GM23338 (cell line): Measurements from ENCODE around the gene KIAA0513. TPM values are rescaled to one million over a fixed set of nuclear protein-coding genes. Genes with fewer than 3 reads are reported as not detected.

Experiments used
- ATAC-seq: fragments of 200-7000 bp; cut with Tn5 transposase; 3 replicates; pipeline ENCODE4 v1.9.1; 2020
- DNase-seq: peaks from one replicate; pipeline ENCODE4 v3.0.0-alpha.2; 2015; ENCODE audit warnings: low spot score
- H2AFZ ChIP-seq: fragments of 200-600 bp; sonication (generic); 2 replicates; pipeline ENCODE4 v1.8.0; 2016; ENCODE audit warnings: antibody characterized with exemption, mild to moderate bottlenecking, moderate library complexity
- H3F3A ChIP-seq: fragments of 200-600 bp; sonication (generic); replicated peaks from 2 replicates; pipeline ENCODE4 v1.8.0; 2017; ENCODE audit warnings: antibody characterized with exemption, mixed run types, low read depth
- H3K27ac ChIP-seq: fragments of 200-600 bp; sonication (generic); 2 replicates; pipeline ENCODE4 v1.6.1; 2016; ENCODE audit warnings: low read depth
- H3K27me3 ChIP-seq: fragments of 200-600 bp; sonication (generic); 2 replicates; pipeline ENCODE4 v1.8.0; 2016; ENCODE audit warnings: mild to moderate bottlenecking, mixed run types, moderate library complexity; ENCODE audit not compliant: insufficient read depth
- H3K36me3 ChIP-seq: fragments of 200-600 bp; sonication (generic); 2 replicates; pipeline ENCODE4 v1.8.0; 2016; ENCODE audit warnings: mild to moderate bottlenecking; ENCODE audit not compliant: insufficient read depth
- H3K4me1 ChIP-seq: fragments of 200-600 bp; sonication (generic); 2 replicates; pipeline ENCODE4 v1.8.0; 2016; ENCODE audit warnings: mild to moderate bottlenecking, moderate library complexity; ENCODE audit not compliant: insufficient read depth
- H3K4me2 ChIP-seq: fragments of 200-600 bp; sonication (generic); 2 replicates; pipeline ENCODE4 v1.7.1; 2017; ENCODE audit warnings: mixed run types
- H3K4me3 ChIP-seq: fragments of 200-600 bp; sonication (generic); 2 replicates; pipeline ENCODE4 v1.6.1; 2016; ENCODE audit warnings: mixed run types
- H3K79me2 ChIP-seq: fragments of 200-600 bp; sonication (generic); replicated peaks from 2 replicates; pipeline ENCODE4 v1.8.0; 2017; ENCODE audit warnings: mild to moderate bottlenecking; ENCODE audit not compliant: insufficient read depth
- H3K9me2 ChIP-seq: fragments of 200-600 bp; sonication (generic); 2 replicates; pipeline ENCODE4 v1.8.0; 2017; ENCODE audit not compliant: insufficient read depth
- H4K20me1 ChIP-seq: fragments of 200-600 bp; sonication (generic); replicated peaks from 2 replicates; pipeline ENCODE4 v1.8.0; 2017; ENCODE audit warnings: mild to moderate bottlenecking; ENCODE audit not compliant: insufficient read depth
- H3K27ac Mint-ChIP-seq: 2 replicates; pipeline ENCODE4 v1.8.0; 2020; ENCODE audit warnings: inconsistent platforms, mild to moderate bottlenecking, moderate library complexity, mixed read lengths
- H3K27me3 Mint-ChIP-seq: 3 replicates; pipeline ENCODE4 v1.8.0; 2022; ENCODE audit warnings: low read depth, mild to moderate bottlenecking, moderate library complexity, mixed read lengths, inconsistent platforms; ENCODE audit not compliant: insufficient read depth, poor library complexity
- H3K36me3 Mint-ChIP-seq: 3 replicates; pipeline ENCODE4 v1.8.0; 2021; ENCODE audit warnings: low read depth, mild to moderate bottlenecking, inconsistent platforms, moderate library complexity, mixed read lengths
- H3K4me1 Mint-ChIP-seq: 3 replicates; pipeline ENCODE4 v1.8.0; 2020; ENCODE audit warnings: mild to moderate bottlenecking, inconsistent platforms, mixed read lengths
- H3K4me3 Mint-ChIP-seq: 3 replicates; pipeline ENCODE4 v1.8.0; 2021; ENCODE audit warnings: moderate library complexity, mild to moderate bottlenecking, inconsistent platforms, mixed read lengths
- H3K9me3 Mint-ChIP-seq: 3 replicates; pipeline ENCODE4 v1.8.0; 2020; ENCODE audit warnings: moderate library complexity, mild to moderate bottlenecking, inconsistent platforms, mixed read lengths
- CREB1 ChIP-seq: fragments of 250-450 bp; sonication (Bioruptor Pico); IDR thresholded peaks from 2 replicates; pipeline ENCODE4 v1.5.0; 2020; ENCODE audit warnings: low read depth, mild to moderate bottlenecking, moderate library complexity
- ETS1 ChIP-seq: IDR thresholded peaks from 2 replicates; pipeline ENCODE4 v1.6.1; 2016; ENCODE audit warnings: antibody characterized with exemption
- EZH2phosphoT487 ChIP-seq: fragments of 200-600 bp; sonication (generic); IDR thresholded peaks from one replicate; pipeline ENCODE4 v1.8.1; 2018; ENCODE audit warnings: antibody characterized with exemption; ENCODE audit not compliant: unreplicated experiment
- JUNB ChIP-seq: IDR thresholded peaks from one replicate; pipeline ENCODE4 v1.6.1; 2016; ENCODE audit warnings: antibody characterized with exemption; ENCODE audit not compliant: unreplicated experiment
- NANOG ChIP-seq: IDR thresholded peaks from 2 replicates; pipeline ENCODE4 v1.6.1; 2016; ENCODE audit warnings: antibody characterized with exemption, borderline replicate concordance
- POLR2AphosphoS5 ChIP-seq: IDR thresholded peaks from 2 replicates; pipeline ENCODE4 v1.6.1; 2016; ENCODE audit warnings: antibody characterized with exemption, low read depth
- REST ChIP-seq: IDR thresholded peaks from one replicate; pipeline ENCODE4 v1.6.1; 2018; ENCODE audit warnings: antibody characterized with exemption; ENCODE audit not compliant: unreplicated experiment
- STAT1 ChIP-seq: IDR thresholded peaks from one replicate; pipeline ENCODE4 v1.6.1; 2016; ENCODE audit warnings: antibody characterized with exemption; ENCODE audit not compliant: unreplicated experiment
- ZNF114 ChIP-seq: fragments of 250-450 bp; sonication (Bioruptor Pico); IDR thresholded peaks from 2 replicates; pipeline ENCODE4 v1.5.0; 2020; ENCODE audit warnings: mild to moderate bottlenecking, moderate library complexity
- ZNF331 ChIP-seq: fragments of 250-450 bp; sonication (Bioruptor Pico); IDR thresholded peaks from 2 replicates; pipeline ENCODE4 v1.5.0; 2020; ENCODE audit warnings: low read depth, mild to moderate bottlenecking, moderate library complexity
- polyA plus RNA-seq: library from polyadenylated mRNA; unstranded; fragments of >200 nt; fragmentation: Nextera tagmentation; extraction: Ambion mirVana; gene quantifications from 2 replicates; pipeline ENCODE4 v1.2.1, GENCODE V29; 2016
- total RNA-seq: library from RNA; depleted of rRNA; stranded (reverse); fragments of >200 nt; shearing (Covaris generic); gene quantifications from 2 replicates; pipeline ENCODE4 v1.2.3, GENCODE V29; 2014

The KIAA0513 gene
- total and polyA plus RNA-seq, 2 experiments from 2014 or later, result 2.1 to 8.7 TPM

GRCh38 chr16:85105475-85105874 lies 77.9 kb downstream of the KIAA0513 start:
- Histone ChIP-seq H3K4me2 (no peak overlapping the region), H4K20me1 (no peaks in the 10 kb centered on the region), H3K79me2 (no peaks in the 10 kb centered on the region), H3K27ac (no peak overlapping the region), H3K9me2 (no peaks in the 10 kb centered on the region), H3F3A (no peaks in the 10 kb centered on the region; the same call in 1 of the 2 replicates), H3K27me3 (no peaks in the 10 kb centered on the region), H3K4me3 (no peak overlapping the region), H3K36me3 (no peaks in the 10 kb centered on the region), H3K4me1 (no peaks in the 10 kb centered on the region), H2AFZ (no peak overlapping the region)
- no peak overlapping the region for H3K27ac Mint-ChIP-seq
- no peaks in the 10 kb centered on the region for H3K4me1 Mint-ChIP-seq
- H3K27me3 Mint-ChIP-seq, result peaks cover 4% of the 10 kb centered on the region
- ATAC-seq, result no peak
- no peak for TF ChIP-seq ZNF331
- no peak for TF ChIP-seq REST
- TF ChIP-seq ETS1, result no peak
- TF ChIP-seq JUNB, result no peak
- no peak for TF ChIP-seq EZH2phosphoT487
- no peak for TF ChIP-seq POLR2AphosphoS5
- TF ChIP-seq NANOG, result no peak
- H3K4me3 Mint-ChIP-seq, result no peak overlapping the region
- DNase-seq, result no peak
- no peaks in the 10 kb centered on the region for H3K9me3 Mint-ChIP-seq
- no peaks in the 10 kb centered on the region for H3K36me3 Mint-ChIP-seq

- Histone ChIP-seq H3K4me2 (no peak overlapping the region), H3K9me2 (no peaks in the 10 kb centered on the region), H3K4me1 (no peaks in the 10 kb centered on the region), H3K4me3 (no peak overlapping the region), H3K27me3 (no peaks in the 10 kb centered on the region), H3K36me3 (no peaks in the 10 kb centered on the region), H4K20me1 (no peaks in the 10 kb centered on the region), H3K79me2 (no peaks in the 10 kb centered on the region), H2AFZ (no peak overlapping the region), H3F3A (no peaks in the 10 kb centered on the region; the same call in 1 of the 2 replicates), H3K27ac (no peak overlapping the region)
- ATAC-seq (no peak), DNase-seq (no peak)
- Mint-ChIP-seq H3K4me3 (no peak overlapping the region), H3K4me1 (peaks cover 3% of the 10 kb centered on the region; the same call in 2 of the 3 replicates), H3K27me3 (peaks cover 7% of the 10 kb centered on the region), H3K9me3 (no peaks in the 10 kb centered on the region), H3K36me3 (no peaks in the 10 kb centered on the region), H3K27ac (no peak overlapping the region)
- no peak for TF ChIP-seq EZH2phosphoT487
- no peak for TF ChIP-seq ZNF114 (CRISPR knock-in tag)
- no peak for TF ChIP-seq CREB1 (CRISPR knock-in tag)
- no peak for TF ChIP-seq JUNB
- TF ChIP-seq STAT1, result no peak
- TF ChIP-seq REST, result no peak
Measured at GRCh38 chr16:85107083-85107482, 79.5 kb downstream of the KIAA0513 start.
